HepG2 (cell line): ENCODE data around the gene PRMT5. TPM values are rescaled to one million over a fixed set of nuclear protein-coding genes. Genes with fewer than 3 reads are reported as not detected.

ENCODE experiments used
- AKNA ChIP-seq: sonication (generic); formaldehyde crosslinking; IDR thresholded peaks from 2 replicates; pipeline ENCODE4 v1.4.0; 2020; ENCODE audit warnings: missing genetic modification reagents, borderline replicate concordance
- CHD4 ChIP-seq: fragments of 200-600 bp; sonication (generic); IDR thresholded peaks from 2 replicates; pipeline ENCODE4 v1.7.0; 2017; ENCODE audit warnings: mild to moderate bottlenecking, low read length, borderline replicate concordance
- DNMT1 ChIP-seq: sonication (generic); formaldehyde crosslinking; IDR thresholded peaks from 2 replicates; pipeline ENCODE4 v1.5.1; 2020; ENCODE audit warnings: mild to moderate bottlenecking, missing genetic modification reagents
- EP300 ChIP-seq, 3 experiments: sonication (generic) in 1 of 3; formaldehyde crosslinking in 1 of 3; IDR thresholded peaks; 2 replicates each; pipeline versions ENCODE4 v1.5.1 to v1.6.1; 2011 to 2020; ENCODE audit warnings: low read depth in 2 of 3, low read length in 2 of 3, borderline replicate concordance in 1 of 3, improper control_type of control experiment in 1 of 3, mild to moderate bottlenecking in 1 of 3, missing genetic modification reagents in 1 of 3, moderate library complexity in 1 of 3
- FOSL1 ChIP-seq: sonication (generic); formaldehyde crosslinking; IDR thresholded peaks from 2 replicates; pipeline ENCODE4 v1.9.0; 2021; ENCODE audit warnings: missing genetic modification reagents, borderline replicate concordance
- GPBP1L1 ChIP-seq: sonication (generic); formaldehyde crosslinking; IDR thresholded peaks from 2 replicates; pipeline ENCODE4 v1.5.0; 2020; ENCODE audit warnings: mild to moderate bottlenecking, missing genetic modification reagents
- HNF4A ChIP-seq: sonication (generic); formaldehyde crosslinking; IDR thresholded peaks from 2 replicates; pipeline ENCODE4 v1.4.0; 2020; ENCODE audit warnings: missing genetic modification reagents
- KAT8 ChIP-seq: IDR thresholded peaks from 2 replicates; pipeline ENCODE4 v1.6.1; 2016; ENCODE audit warnings: missing genetic modification reagents, missing compliant biosample characterization
- KDM1A ChIP-seq: IDR thresholded peaks from 2 replicates; pipeline ENCODE4 v1.6.1; 2016; ENCODE audit warnings: missing compliant biosample characterization
- NCOA1 ChIP-seq: sonication (generic); formaldehyde crosslinking; IDR thresholded peaks from 2 replicates; pipeline ENCODE4 v1.9.0; 2021; ENCODE audit warnings: missing genetic modification reagents
- NR0B2 ChIP-seq: sonication (generic); formaldehyde crosslinking; IDR thresholded peaks from 2 replicates; pipeline ENCODE4 v1.4.0; 2020; ENCODE audit warnings: mild to moderate bottlenecking, missing genetic modification reagents
- PLRG1 ChIP-seq: fragments of 450-650 bp; conservative IDR thresholded peaks from 2 replicates; pipeline ENCODE4 v1.6.1; 2016
- POGK ChIP-seq: sonication (generic); formaldehyde crosslinking; conservative IDR thresholded peaks from 2 replicates; pipeline ENCODE4 v1.8.0; 2022; ENCODE audit warnings: mild to moderate bottlenecking, moderate library complexity, missing genetic modification reagents
- PRMT3 ChIP-seq: sonication (generic); formaldehyde crosslinking; IDR thresholded peaks from 2 replicates; pipeline ENCODE4 v1.8.1; 2022; ENCODE audit warnings: low read depth, mild to moderate bottlenecking, moderate library complexity, missing genetic modification reagents, borderline replicate concordance
- PTBP1 ChIP-seq: fragments of 200-400 bp; formaldehyde crosslinking; IDR thresholded peaks from 2 replicates; pipeline ENCODE4 v1.6.1; 2018; ENCODE audit warnings: low read length, low read depth; ENCODE audit not compliant: poor library complexity, severe bottlenecking
- RXRA ChIP-seq: sonication (generic); formaldehyde crosslinking; IDR thresholded peaks from 2 replicates; pipeline ENCODE4 v1.5.1; 2020; ENCODE audit warnings: missing genetic modification reagents
- SCMH1 ChIP-seq: sonication (generic); formaldehyde crosslinking; IDR thresholded peaks from 2 replicates; pipeline ENCODE4 v1.9.0; 2021; ENCODE audit warnings: missing genetic modification reagents, mild to moderate bottlenecking, borderline replicate concordance
- SNAPC2 ChIP-seq: sonication (generic); formaldehyde crosslinking; IDR thresholded peaks from 2 replicates; pipeline ENCODE4 v1.8.1; 2022; ENCODE audit warnings: mild to moderate bottlenecking, missing genetic modification reagents
- SYNCRIP ChIP-seq: fragments of 200-400 bp; formaldehyde crosslinking; IDR thresholded peaks from 2 replicates; pipeline ENCODE4 v1.6.1; 2018; ENCODE audit warnings: mild to moderate bottlenecking, low read depth, low read length; ENCODE audit not compliant: insufficient read depth
- ZBTB42 ChIP-seq: sonication (generic); formaldehyde crosslinking; IDR thresholded peaks from 2 replicates; pipeline ENCODE4 v1.5.0; 2020; ENCODE audit warnings: mild to moderate bottlenecking, missing genetic modification reagents
- ZNF703 ChIP-seq: sonication (generic); formaldehyde crosslinking; IDR thresholded peaks from 2 replicates; pipeline ENCODE4 v1.5.1; 2020; ENCODE audit warnings: missing genetic modification reagents, mild to moderate bottlenecking, moderate library complexity, borderline replicate concordance
- ZNF747 ChIP-seq: sonication (generic); formaldehyde crosslinking; IDR thresholded peaks from 2 replicates; pipeline ENCODE4 v1.8.1; 2023; ENCODE audit warnings: missing genetic modification reagents, mild to moderate bottlenecking, borderline replicate concordance
- ZNF782 ChIP-seq: sonication (generic); formaldehyde crosslinking; IDR thresholded peaks from 2 replicates; pipeline ENCODE4 v1.4.0; 2020; ENCODE audit warnings: missing genetic modification reagents, mild to moderate bottlenecking, borderline replicate concordance
- polyA plus RNA-seq, 8 experiments: library from polyadenylated mRNA; depleted of rRNA in 3 of 8; stranded (reverse) in 7 of 8; unstranded in 1 of 8; fragments of >200 nt; fragmentation: Illumina TruSeq in 4 of 8; extraction: Trizol in 4 of 8; gene quantifications; 2 replicates each; pipeline versions ENCODE4 v1.2.1 to v1.2.3, GENCODE V29; 2011 to 2016; ENCODE audit warnings: low read depth in 4 of 8, missing spikeins in 1 of 8, mixed read lengths in 1 of 8; ENCODE audit not compliant: insufficient read depth in 1 of 8
- total RNA-seq, 5 experiments: library from RNA; depleted of rRNA; stranded (reverse); fragments of >200 nt; fragmentation: Illumina TruSeq; extraction: Trizol; gene quantifications; 2 replicates each; pipeline ENCODE4 v1.2.3, GENCODE V29; 2016; ENCODE audit warnings: low read depth in 1 of 5

PRMT5 gene
- total and polyA plus RNA-seq, 2 of the 13 experiments (the other 11 are each of a cell fraction or from before 2014, with no cell fraction given) = 210 to 354 TPM

- no peak for TF ChIP-seq GPBP1L1
- 0 out of 2 replicates have a peak, but pooled peaks have one; percentile 62 for TF ChIP-seq ZBTB42 (CRISPR knock-in tag)
- no peak for TF ChIP-seq RXRA (CRISPR knock-in tag)
- TF ChIP-seq SCMH1 (CRISPR knock-in tag) = no peak
- TF ChIP-seq AKNA = no peak
- no peak for TF ChIP-seq DNMT1
- no peak for TF ChIP-seq SNAPC2
- TF ChIP-seq ZNF747 (CRISPR knock-in tag) = no peak
- TF ChIP-seq HNF4A = no peak
- peak; percentile 95 for TF ChIP-seq NCOA1 (CRISPR knock-in tag)
- TF ChIP-seq PRMT3 (CRISPR knock-in tag) = 0 out of 2 replicates have a peak, but pooled peaks have one; percentile 94
- TF ChIP-seq KAT8 = no peak
- no peak for TF ChIP-seq PLRG1
- no peak for TF ChIP-seq NR0B2 (CRISPR knock-in tag)
- no peak for TF ChIP-seq SYNCRIP
- TF ChIP-seq CHD4 = peak; percentile 57
- no peak for TF ChIP-seq KDM1A (CRISPR knock-in tag)
- no peak for TF ChIP-seq EP300 (IDR thresholded peaks at IDR 0.05; ENCODE audit: low read depth in 2 of 2, low read length in 2 of 2)
- TF ChIP-seq EP300 (CRISPR knock-in tag; IDR thresholded peaks at IDR 0.05; ENCODE audit: borderline replicate concordance) = no peak
- TF ChIP-seq FOSL1 (CRISPR knock-in tag) = no peak
- no peak for TF ChIP-seq ZNF782 (CRISPR knock-in tag)
- no peak for TF ChIP-seq ZNF703 (CRISPR knock-in tag)
- no peak for TF ChIP-seq POGK (CRISPR knock-in tag)
- TF ChIP-seq PTBP1 = no peak
Measured at GRCh38 chr14:22929961-22930364, 787 bp upstream of the PRMT5 start (continued).
